GM12874 (cell line): ENCODE results near the gene FREY1.

ENCODE experiments used
- CTCF ChIP-seq: IDR thresholded peaks from 2 replicates; pipeline ENCODE4 v1.5.1; 2011; ENCODE audit warnings: low read depth, mild to moderate bottlenecking, control low read depth, low read length, moderate library complexity; ENCODE audit not compliant: insufficient read depth

The FREY1 gene

GRCh38 chr11:45890886-45891550 is 16.1 kb downstream of the FREY1 start:
- no peak for TF ChIP-seq CTCF

DNA sequence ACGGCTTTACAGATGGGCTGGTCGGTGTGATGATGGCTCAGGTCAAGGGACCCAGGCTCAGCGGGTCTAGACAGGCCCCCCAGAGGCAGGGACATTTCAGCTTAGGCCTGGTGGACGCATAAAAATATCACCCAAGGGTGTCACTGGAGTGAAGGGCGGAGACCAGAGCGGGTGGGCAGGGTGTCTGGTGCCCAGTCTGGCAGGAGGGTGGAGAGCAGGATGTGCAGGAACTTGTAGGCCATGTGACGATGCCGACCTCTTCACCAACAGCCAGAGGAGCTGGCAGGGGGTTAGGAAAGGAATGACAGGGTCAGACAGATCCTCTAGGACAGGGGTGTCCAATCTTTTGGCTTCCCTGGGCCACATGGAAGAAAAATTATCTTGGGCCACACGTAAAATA is 17.1 kb downstream of the FREY1 start:
- TF ChIP-seq CTCF = no peak

DNA sequence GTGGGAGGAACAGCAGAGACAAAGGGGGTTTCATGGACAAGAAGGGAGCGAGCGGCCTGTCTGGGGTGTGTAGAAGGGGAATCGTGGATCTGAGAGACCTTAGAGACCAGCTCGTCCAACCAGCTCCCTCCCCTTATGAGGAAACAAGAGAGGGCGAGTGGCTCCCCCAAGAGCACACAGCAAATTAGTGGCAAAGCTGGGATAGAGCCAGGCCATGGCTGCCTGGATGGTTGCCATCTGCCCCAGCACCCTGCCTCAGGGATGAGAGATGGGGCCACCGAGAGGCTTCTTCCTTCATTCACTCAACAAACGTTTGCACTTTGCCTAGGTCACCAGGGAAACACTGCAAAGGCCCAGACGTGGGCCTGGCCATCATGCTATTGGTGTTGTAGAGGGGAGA is 17.5 kb downstream of the FREY1 start:
- no peak for TF ChIP-seq CTCF

DNA sequence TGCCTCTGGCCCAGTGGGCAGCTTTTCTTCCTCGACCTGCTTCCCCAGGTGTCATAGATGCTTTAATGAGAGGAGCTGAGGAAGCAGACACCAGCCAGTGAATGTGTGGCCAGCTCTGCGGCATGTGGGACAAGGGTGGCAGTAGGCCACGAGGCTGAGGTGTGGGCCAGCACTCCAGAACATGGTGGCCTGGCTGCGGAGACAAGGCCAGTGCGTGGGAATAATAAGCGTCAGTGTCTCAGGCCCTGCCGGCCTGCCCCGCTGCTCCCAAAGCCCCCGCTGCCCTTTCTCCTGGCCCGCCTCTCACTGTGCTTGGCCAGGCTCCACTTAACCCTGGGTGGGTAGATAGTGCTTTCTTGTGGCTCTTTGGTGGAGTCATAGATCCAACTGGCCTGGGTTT is 19.5 kb downstream of the FREY1 start:
- TF ChIP-seq CTCF = no peak

GRCh38 chr11:45886816-45887520 is 20.1 kb downstream of the FREY1 start:
- no peak for TF ChIP-seq CTCF

- TF ChIP-seq CTCF = no peak
These were observed 20.9 kb downstream of the FREY1 start for GRCh38 chr11:45885921-45886721.

DNA sequence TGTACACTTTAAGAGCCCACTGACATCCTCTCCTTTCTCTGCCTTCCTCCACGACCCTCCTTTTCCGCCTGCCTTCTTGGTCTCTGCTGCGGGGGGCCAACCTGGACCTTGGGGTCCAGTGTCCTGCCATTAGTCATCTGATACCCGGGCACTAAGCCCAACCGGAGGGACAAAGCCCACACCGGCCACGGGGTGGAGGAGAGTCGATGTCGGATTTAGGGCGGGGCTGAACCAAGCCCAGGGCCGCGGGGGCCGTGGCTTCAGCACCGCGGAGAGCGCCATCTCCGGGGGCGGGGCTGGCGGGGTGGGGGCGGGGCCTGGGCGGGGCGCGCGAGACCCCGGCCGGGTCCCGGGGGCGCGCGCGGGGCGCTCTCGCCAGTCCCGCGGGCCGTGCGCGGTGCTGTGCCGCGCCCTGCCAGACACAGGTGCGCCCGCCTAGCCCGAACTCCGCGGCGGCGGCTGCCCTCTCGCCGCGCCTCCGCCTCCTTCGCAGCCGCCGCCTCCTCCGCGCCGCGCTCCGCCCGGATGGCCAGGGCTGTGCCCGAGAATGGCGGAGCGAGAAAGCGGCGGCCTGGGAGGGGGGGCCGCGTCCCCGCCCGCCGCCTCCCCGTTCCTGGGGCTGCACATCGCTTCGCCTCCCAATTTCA is 21.7 kb downstream of the FREY1 start, which contains the start of gene MAPK8IP1:
Gene MAPK8IP1 (plus strand): TSS at position 378 of the 647 bp plus-strand sequence. CDS start 170 bp downstream, at position 548.
- no peak for TF ChIP-seq CTCF
